Smooth muscle cell (in vitro differentiated cells): ENCODE results near the gene RETNLB. TPM values are rescaled to one million over a fixed set of nuclear protein-coding genes. Genes with fewer than 3 reads are reported as not detected.

ENCODE experiments used
- DNase-seq: peaks from one replicate; lab custom pipeline; 2025; ENCODE audit not compliant: unreplicated experiment; lab: John Stamatoyannopoulos, UW
- H2AFZ ChIP-seq: fragments of 200-600 bp; sonication (generic); 2 replicates; pipeline ENCODE4 v1.6.0; 2016; ENCODE audit warnings: antibody characterized with exemption, low read depth, mild to moderate bottlenecking
- H3F3A ChIP-seq: fragments of 200-600 bp; sonication (generic); 2 replicates; pipeline ENCODE4 v1.6.0; 2017; ENCODE audit warnings: antibody characterized with exemption, low read depth
- H3K27ac ChIP-seq: fragments of 200-600 bp; sonication (generic); 2 replicates; pipeline ENCODE4 v1.5.1; 2016; ENCODE audit warnings: low read depth, mild to moderate bottlenecking
- H3K27me3 ChIP-seq: fragments of 200-600 bp; sonication (generic); 2 replicates; pipeline ENCODE4 v1.6.1; 2016; ENCODE audit warnings: low read depth, mild to moderate bottlenecking
- H3K36me3 ChIP-seq: fragments of 200-600 bp; sonication (generic); 2 replicates; pipeline ENCODE4 v1.5.1; 2016; ENCODE audit warnings: low read depth
- H3K4me1 ChIP-seq: fragments of 200-600 bp; sonication (generic); 2 replicates; pipeline ENCODE4 v1.5.1; 2016; ENCODE audit warnings: low read depth
- H3K4me2 ChIP-seq: fragments of 200-600 bp; sonication (generic); 2 replicates; pipeline ENCODE4 v1.6.0; 2016; ENCODE audit warnings: mild to moderate bottlenecking
- H3K4me3 ChIP-seq: fragments of 200-600 bp; sonication (generic); 2 replicates; pipeline ENCODE4 v1.5.1; 2016; ENCODE audit warnings: mild to moderate bottlenecking
- H3K79me2 ChIP-seq: fragments of 200-600 bp; sonication (generic); 2 replicates; pipeline ENCODE4 v1.6.0; 2016; ENCODE audit warnings: low read depth, mild to moderate bottlenecking
- H3K9ac ChIP-seq: fragments of 200-600 bp; sonication (generic); 2 replicates; pipeline ENCODE4 v1.6.0; 2016; ENCODE audit warnings: low read depth
- H3K9me3 ChIP-seq: fragments of 200-600 bp; sonication (generic); replicated peaks from 2 replicates; pipeline ENCODE4 v1.5.1; 2016; ENCODE audit warnings: low read depth
- H4K20me1 ChIP-seq: fragments of 200-600 bp; sonication (generic); 2 replicates; pipeline ENCODE4 v1.6.0; 2016; ENCODE audit warnings: low read depth
- WGBS: methylation state at CpG from one replicate; pipeline ENCODE4 v1.1.7; 2016; ENCODE audit warnings: low lambda C conversion rate; 5-methylcytosine and 5-hydroxymethylcytosine counted together
- polyA plus RNA-seq: library from polyadenylated mRNA; unstranded; fragments of >200 nt; fragmentation: Nextera tagmentation; extraction: Ambion mirVana; gene quantifications from 2 replicates; pipeline ENCODE4 v1.2.1, GENCODE V29; 2016
- small RNA-seq: library from RNA; depleted of rRNA; stranded (forward); fragments of <200 nt; gene quantifications from one replicate; pipeline ENCODE3, GENCODE V24; 2014
- total RNA-seq: library from RNA; depleted of rRNA; stranded (reverse); fragments of >200 nt; gene quantifications from 2 replicates; pipeline ENCODE4 v1.2.3, GENCODE V29; 2014
- TF ChIP-seq, protein P1 (sequence below): fragments of 200-600 bp; sonication (generic); IDR thresholded peaks from 2 replicates; pipeline ENCODE4 v1.5.1; 2017; ENCODE audit warnings: borderline replicate concordance, mild to moderate bottlenecking, antibody characterized with exemption; ENCODE audit not compliant: insufficient read depth, poor library complexity, severe bottlenecking

The RETNLB gene
- total and polyA plus RNA-seq, 2 experiments from 2014 or later: not detected

- Histone ChIP-seq H4K20me1 (no peaks in the 10 kb centered on the region), H3K9ac (no peak overlapping the region), H3K79me2 (no peaks in the 10 kb centered on the region), H3K9me3 (no peaks in the 10 kb centered on the region), H3K27me3 (no peaks in the 10 kb centered on the region), H3K4me1 (no peaks in the 10 kb centered on the region), H3F3A (no peaks in the 10 kb centered on the region), H2AFZ (no peak overlapping the region), H3K4me2 (no peak overlapping the region), H3K27ac (no peak overlapping the region), H3K4me3 (no peak overlapping the region), H3K36me3 (no peaks in the 10 kb centered on the region)
- DNase-seq: no peak
- TF ChIP-seq, protein P1, sequence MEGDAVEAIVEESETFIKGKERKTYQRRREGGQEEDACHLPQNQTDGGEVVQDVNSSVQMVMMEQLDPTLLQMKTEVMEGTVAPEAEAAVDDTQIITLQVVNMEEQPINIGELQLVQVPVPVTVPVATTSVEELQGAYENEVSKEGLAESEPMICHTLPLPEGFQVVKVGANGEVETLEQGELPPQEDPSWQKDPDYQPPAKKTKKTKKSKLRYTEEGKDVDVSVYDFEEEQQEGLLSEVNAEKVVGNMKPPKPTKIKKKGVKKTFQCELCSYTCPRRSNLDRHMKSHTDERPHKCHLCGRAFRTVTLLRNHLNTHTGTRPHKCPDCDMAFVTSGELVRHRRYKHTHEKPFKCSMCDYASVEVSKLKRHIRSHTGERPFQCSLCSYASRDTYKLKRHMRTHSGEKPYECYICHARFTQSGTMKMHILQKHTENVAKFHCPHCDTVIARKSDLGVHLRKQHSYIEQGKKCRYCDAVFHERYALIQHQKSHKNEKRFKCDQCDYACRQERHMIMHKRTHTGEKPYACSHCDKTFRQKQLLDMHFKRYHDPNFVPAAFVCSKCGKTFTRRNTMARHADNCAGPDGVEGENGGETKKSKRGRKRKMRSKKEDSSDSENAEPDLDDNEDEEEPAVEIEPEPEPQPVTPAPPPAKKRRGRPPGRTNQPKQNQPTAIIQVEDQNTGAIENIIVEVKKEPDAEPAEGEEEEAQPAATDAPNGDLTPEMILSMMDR: no peak
- WGBS: 90% methylated on average over 5 of the region's 5 CpGs
Observed at GRCh38 chr3:108713009-108713516, 44.1 kb downstream of the RETNLB start.

Small RNAs within 50 kb of the gene (small RNA-seq; reads per million reads assigned to genes)
- gene AC092185.1: not detected

Other genes starting within 250 kb of the RETNLB start
- gene MYH15, start 246.8 kb downstream of the RETNLB start, total RNA-seq: 0.18 TPM in 1 of 2 replicates, not detected in the other
- not detected in 2 replicates for gene MYH15, start 246.8 kb downstream of the RETNLB start, polyA plus RNA-seq
- 5.9 and 7.4 TPM in 2 replicates for gene CIP2A, start 168.0 kb downstream of the RETNLB start, total RNA-seq
- 3.3 and 4.3 TPM in 2 replicates for gene CIP2A, start 168.0 kb downstream of the RETNLB start, polyA plus RNA-seq
- gene DZIP3, start 167.7 kb downstream of the RETNLB start, total RNA-seq: 13.8 and 15.4 TPM in 2 replicates
- gene DZIP3, start 167.7 kb downstream of the RETNLB start, polyA plus RNA-seq: 5.2 and 6.2 TPM in 2 replicates
- gene TRAT1, start 65.4 kb upstream of the RETNLB start, total RNA-seq: not detected in 2 replicates
- not detected in 2 replicates for gene TRAT1, start 65.4 kb upstream of the RETNLB start, polyA plus RNA-seq
- gene GUCA1C, start 196.5 kb upstream of the RETNLB start, total RNA-seq: not detected in 2 replicates
- gene GUCA1C, start 196.5 kb upstream of the RETNLB start, polyA plus RNA-seq: not detected in 2 replicates